K562 (cell line): ENCODE measurements around the gene CSF2.

Experiments used
- CAMTA2 ChIP-seq: fragments of 250-450 bp; sonication (Bioruptor Pico); conservative IDR thresholded peaks from 2 replicates; pipeline ENCODE4 v1.5.1; 2022
- ESRRB ChIP-seq: fragments of 250-450 bp; sonication (Bioruptor Pico); IDR thresholded peaks from 2 replicates; pipeline ENCODE4 v1.5.0; 2020; ENCODE audit warnings: mild to moderate bottlenecking, moderate library complexity, borderline replicate concordance
- PHB2 ChIP-seq: fragments of 450-650 bp; IDR thresholded peaks from 2 replicates; pipeline ENCODE4 v1.6.1; 2017; ENCODE audit warnings: low read depth
- RFX5 ChIP-seq: IDR thresholded peaks from 2 replicates; pipeline ENCODE4 v1.6.1; 2011; ENCODE audit warnings: low read depth, mild to moderate bottlenecking, improper control_type of control experiment, low read length
- TARDBP ChIP-seq: fragments of 450-650 bp; IDR thresholded peaks from 2 replicates; pipeline ENCODE4 v1.6.1; 2016
- ZFX ChIP-seq: sonication (generic); formaldehyde crosslinking; IDR thresholded peaks from 2 replicates; pipeline ENCODE4 v1.8.0; 2022; ENCODE audit warnings: mild to moderate bottlenecking, missing genetic modification reagents, moderate library complexity
- ZNF133 ChIP-seq: fragments of 250-450 bp; sonication (Bioruptor Pico); IDR thresholded peaks from 2 replicates; pipeline ENCODE4 v1.4.0; 2020; ENCODE audit warnings: mild to moderate bottlenecking
- ZNF586 ChIP-seq: fragments of 450-650 bp; formaldehyde crosslinking; conservative IDR thresholded peaks from 2 replicates; pipeline ENCODE4 v1.4.0; 2020; ENCODE audit warnings: mild to moderate bottlenecking, moderate library complexity
- TF ChIP-seq, protein P1 (sequence below): sonication (generic); formaldehyde crosslinking; IDR thresholded peaks from 2 replicates; pipeline ENCODE4 v1.8.1; 2023; ENCODE audit warnings: mild to moderate bottlenecking, missing genetic modification reagents
- TF ChIP-seq, protein P2 (sequence below), 3 experiments: IDR thresholded peaks in 2 of 3; conservative IDR thresholded peaks in 1 of 3; 2 replicates each; pipeline ENCODE4 v1.5.1; 2011 to 2012; ENCODE audit warnings: low read length in 3 of 3, mild to moderate bottlenecking in 3 of 3, control low read depth in 2 of 3, improper control_type of control experiment in 1 of 3, inconsistent platforms in 1 of 3, low read depth in 1 of 3, mixed read lengths in 1 of 3, moderate library complexity in 1 of 3; ENCODE audit not compliant: insufficient read depth in 2 of 3
- TF ChIP-seq, protein P3 (sequence below): fragments of 450-650 bp; formaldehyde crosslinking; IDR thresholded peaks from 2 replicates; pipeline ENCODE4 v1.4.0; 2022; ENCODE audit warnings: mild to moderate bottlenecking, moderate library complexity
- TF ChIP-seq, protein P4 (sequence below), 2 experiments: fragments of 450-650 bp in 1 of 2; sonication (generic) in 1 of 2; formaldehyde crosslinking in 1 of 2; IDR thresholded peaks in 1 of 2; conservative IDR thresholded peaks in 1 of 2; 2 replicates each; pipeline versions ENCODE4 v1.6.1 to v1.8.1; 2016 to 2023; ENCODE audit warnings: mild to moderate bottlenecking in 2 of 2, moderate library complexity in 2 of 2, inconsistent platforms in 1 of 2, missing genetic modification reagents in 1 of 2
- TF ChIP-seq, protein P5 (sequence below): fragments of 450-650 bp; IDR thresholded peaks from one replicate; pipeline ENCODE4 v1.6.1; 2018; ENCODE audit warnings: mild to moderate bottlenecking, moderate library complexity; ENCODE audit not compliant: partially characterized antibody

DNA sequence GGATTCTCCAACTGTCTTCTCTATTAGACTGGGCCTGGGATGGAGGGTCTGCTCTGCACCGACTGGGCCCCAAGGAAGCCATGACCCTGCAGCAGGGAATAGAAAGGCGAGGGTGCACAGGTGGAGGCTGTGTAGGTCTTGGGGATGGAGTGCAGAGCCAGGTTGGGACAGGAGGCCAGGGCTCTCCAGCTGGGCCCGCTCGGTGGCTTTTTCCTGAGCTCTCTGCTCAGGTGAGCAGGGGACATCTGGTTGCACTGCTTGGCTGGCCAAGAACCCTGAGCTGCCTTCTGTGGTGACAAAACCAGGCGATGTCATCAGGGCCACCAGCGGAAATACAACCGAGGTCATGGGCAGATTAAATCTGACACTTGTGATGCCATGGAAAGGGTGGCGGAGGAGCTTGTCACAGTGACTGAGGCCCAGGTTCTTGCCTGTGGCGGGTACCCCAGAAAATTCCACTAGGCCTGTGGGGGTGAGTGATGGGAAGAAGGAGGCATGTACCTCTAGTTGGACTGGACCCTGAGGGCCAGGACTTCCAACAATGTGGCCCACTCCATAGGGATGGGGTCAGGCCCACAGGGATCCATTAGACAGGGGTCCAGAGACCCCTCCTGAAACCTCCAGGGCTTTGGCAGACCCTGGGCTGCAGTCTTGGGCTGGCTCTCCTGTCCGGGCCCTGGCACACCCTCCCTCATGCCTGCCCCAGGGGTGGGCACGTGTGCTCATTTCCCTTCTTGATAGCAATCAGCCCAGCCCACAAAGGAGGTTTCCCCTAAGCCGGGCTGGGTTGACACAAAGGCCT, 17.6 kb upstream of the CSF2 start:
- no peak for TF ChIP-seq ESRRB (CRISPR knock-in tag)
- TF ChIP-seq, protein P1, sequence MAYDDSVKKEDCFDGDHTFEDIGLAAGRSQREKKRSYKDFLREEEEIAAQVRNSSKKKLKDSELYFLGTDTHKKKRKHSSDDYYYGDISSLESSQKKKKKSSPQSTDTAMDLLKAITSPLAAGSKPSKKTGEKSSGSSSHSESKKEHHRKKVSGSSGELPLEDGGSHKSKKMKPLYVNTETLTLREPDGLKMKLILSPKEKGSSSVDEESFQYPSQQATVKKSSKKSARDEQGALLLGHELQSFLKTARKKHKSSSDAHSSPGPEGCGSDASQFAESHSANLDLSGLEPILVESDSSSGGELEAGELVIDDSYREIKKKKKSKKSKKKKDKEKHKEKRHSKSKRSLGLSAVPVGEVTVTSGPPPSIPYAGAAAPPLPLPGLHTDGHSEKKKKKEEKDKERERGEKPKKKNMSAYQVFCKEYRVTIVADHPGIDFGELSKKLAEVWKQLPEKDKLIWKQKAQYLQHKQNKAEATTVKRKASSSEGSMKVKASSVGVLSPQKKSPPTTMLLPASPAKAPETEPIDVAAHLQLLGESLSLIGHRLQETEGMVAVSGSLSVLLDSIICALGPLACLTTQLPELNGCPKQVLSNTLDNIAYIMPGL (CRISPR knock-in tag), result no peak
- TF ChIP-seq, protein P2, sequence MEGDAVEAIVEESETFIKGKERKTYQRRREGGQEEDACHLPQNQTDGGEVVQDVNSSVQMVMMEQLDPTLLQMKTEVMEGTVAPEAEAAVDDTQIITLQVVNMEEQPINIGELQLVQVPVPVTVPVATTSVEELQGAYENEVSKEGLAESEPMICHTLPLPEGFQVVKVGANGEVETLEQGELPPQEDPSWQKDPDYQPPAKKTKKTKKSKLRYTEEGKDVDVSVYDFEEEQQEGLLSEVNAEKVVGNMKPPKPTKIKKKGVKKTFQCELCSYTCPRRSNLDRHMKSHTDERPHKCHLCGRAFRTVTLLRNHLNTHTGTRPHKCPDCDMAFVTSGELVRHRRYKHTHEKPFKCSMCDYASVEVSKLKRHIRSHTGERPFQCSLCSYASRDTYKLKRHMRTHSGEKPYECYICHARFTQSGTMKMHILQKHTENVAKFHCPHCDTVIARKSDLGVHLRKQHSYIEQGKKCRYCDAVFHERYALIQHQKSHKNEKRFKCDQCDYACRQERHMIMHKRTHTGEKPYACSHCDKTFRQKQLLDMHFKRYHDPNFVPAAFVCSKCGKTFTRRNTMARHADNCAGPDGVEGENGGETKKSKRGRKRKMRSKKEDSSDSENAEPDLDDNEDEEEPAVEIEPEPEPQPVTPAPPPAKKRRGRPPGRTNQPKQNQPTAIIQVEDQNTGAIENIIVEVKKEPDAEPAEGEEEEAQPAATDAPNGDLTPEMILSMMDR (IDR thresholded peaks at IDR 0.05 in 2 of 3, conservative IDR thresholded peaks at IDR 0.05 in 1 of 3; ENCODE audit: insufficient read depth in 2 of 3, low read depth in 1 of 3, low read length in 3 of 3), result no peak
- TF ChIP-seq TARDBP, result no peak
- TF ChIP-seq, protein P3, sequence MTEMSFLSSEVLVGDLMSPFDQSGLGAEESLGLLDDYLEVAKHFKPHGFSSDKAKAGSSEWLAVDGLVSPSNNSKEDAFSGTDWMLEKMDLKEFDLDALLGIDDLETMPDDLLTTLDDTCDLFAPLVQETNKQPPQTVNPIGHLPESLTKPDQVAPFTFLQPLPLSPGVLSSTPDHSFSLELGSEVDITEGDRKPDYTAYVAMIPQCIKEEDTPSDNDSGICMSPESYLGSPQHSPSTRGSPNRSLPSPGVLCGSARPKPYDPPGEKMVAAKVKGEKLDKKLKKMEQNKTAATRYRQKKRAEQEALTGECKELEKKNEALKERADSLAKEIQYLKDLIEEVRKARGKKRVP (CRISPR knock-in tag), result no peak
- no peak for TF ChIP-seq ZNF586 (CRISPR knock-in tag)
- no peak for TF ChIP-seq PHB2
- TF ChIP-seq ZFX (CRISPR knock-in tag), result no peak
- TF ChIP-seq, protein P4, sequence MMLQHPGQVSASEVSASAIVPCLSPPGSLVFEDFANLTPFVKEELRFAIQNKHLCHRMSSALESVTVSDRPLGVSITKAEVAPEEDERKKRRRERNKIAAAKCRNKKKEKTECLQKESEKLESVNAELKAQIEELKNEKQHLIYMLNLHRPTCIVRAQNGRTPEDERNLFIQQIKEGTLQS (IDR thresholded peaks at IDR 0.05), result no peak
- TF ChIP-seq, protein P4 (CRISPR knock-in tag; conservative IDR thresholded peaks at IDR 0.05), result no peak
- no peak for TF ChIP-seq RFX5
- no peak for TF ChIP-seq CAMTA2
- TF ChIP-seq, protein P5, sequence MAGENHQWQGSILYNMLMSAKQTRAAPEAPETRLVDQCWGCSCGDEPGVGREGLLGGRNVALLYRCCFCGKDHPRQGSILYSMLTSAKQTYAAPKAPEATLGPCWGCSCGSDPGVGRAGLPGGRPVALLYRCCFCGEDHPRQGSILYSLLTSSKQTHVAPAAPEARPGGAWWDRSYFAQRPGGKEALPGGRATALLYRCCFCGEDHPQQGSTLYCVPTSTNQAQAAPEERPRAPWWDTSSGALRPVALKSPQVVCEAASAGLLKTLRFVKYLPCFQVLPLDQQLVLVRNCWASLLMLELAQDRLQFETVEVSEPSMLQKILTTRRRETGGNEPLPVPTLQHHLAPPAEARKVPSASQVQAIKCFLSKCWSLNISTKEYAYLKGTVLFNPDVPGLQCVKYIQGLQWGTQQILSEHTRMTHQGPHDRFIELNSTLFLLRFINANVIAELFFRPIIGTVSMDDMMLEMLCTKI, result no peak
- TF ChIP-seq ZNF133 (CRISPR knock-in tag), result no peak
